Lung (tissue), 12 donors: ENCODE data around the gene LRP2. TPM values are rescaled to one million over a fixed set of nuclear protein-coding genes. Genes with fewer than 3 reads are reported as not detected.
A peak's percentile ranks its signal among the peaks of the same experiment; 100 is the strongest.

Experiments
- ATAC-seq: fragments of 200-7000 bp; cut with Tn5 transposase; one replicate; pipeline ENCODE4 v1.9.1; 2020; ENCODE audit warnings: moderate number of reproducible peaks; ENCODE audit not compliant: insufficient read depth, low FRiP score
- DNase-seq, 3 donors: peaks; one replicate each; pipeline ENCODE4 v3.0.0-alpha.2; 2013 to 2017
- H3K27ac ChIP-seq, 2 donors: one replicate each; pipeline ENCODE4 v1.5.1; 2013; ENCODE audit warnings: mild to moderate bottlenecking in 2 of 2, moderate library complexity in 2 of 2, control low read depth in 1 of 2, inconsistent platforms in 1 of 2, low read depth in 1 of 2, low read length in 1 of 2
- H3K27me3 ChIP-seq, 3 donors: one replicate each; pipeline ENCODE4 v1.5.1; 2013; ENCODE audit warnings: low read length in 2 of 3; ENCODE audit not compliant: control insufficient read depth in 3 of 3, insufficient read depth in 3 of 3
- H3K36me3 ChIP-seq, 4 donors: one replicate each; pipeline ENCODE4 v1.5.1; 2013; ENCODE audit warnings: low read length in 4 of 4, mild to moderate bottlenecking in 1 of 4, moderate library complexity in 1 of 4; ENCODE audit not compliant: control insufficient read depth in 4 of 4, insufficient read depth in 4 of 4
- H3K4me1 ChIP-seq, 5 donors: one replicate each; pipeline ENCODE4 v1.5.1; 2013; ENCODE audit warnings: low read length in 5 of 5, mild to moderate bottlenecking in 2 of 5, moderate library complexity in 1 of 5; ENCODE audit not compliant: control insufficient read depth in 5 of 5, insufficient read depth in 5 of 5
- H3K4me3 ChIP-seq: one replicate; pipeline ENCODE4 v1.5.1; 2013; ENCODE audit warnings: mild to moderate bottlenecking, control low read depth, moderate library complexity
- H3K9ac ChIP-seq, 2 donors: one replicate each; pipeline ENCODE4 v1.5.1; 2013; ENCODE audit warnings: low read length in 2 of 2, control low read depth in 1 of 2; ENCODE audit not compliant: insufficient read depth in 1 of 2
- H3K9me3 ChIP-seq, 4 donors: one replicate each; pipeline ENCODE4 v1.5.1; 2013; ENCODE audit warnings: low read length in 3 of 4, mild to moderate bottlenecking in 1 of 4, moderate library complexity in 1 of 4; ENCODE audit not compliant: control insufficient read depth in 4 of 4, insufficient read depth in 3 of 4
- WGBS, 2 donors: extraction: QIAGEN DNeasy Blood & Tissue Kit; methylation state at CpG; one replicate each; pipeline ENCODE4 v1.1.7; 2013; 5-methylcytosine and 5-hydroxymethylcytosine counted together
- polyA plus RNA-seq, 2 donors: library from polyadenylated mRNA; stranded (reverse); fragments of 200-250 nt; gene quantifications; one replicate each; pipeline ENCODE4 v1.2.1, GENCODE V29; 2013
- total RNA-seq, 2 donors: library from RNA; depleted of rRNA in 1 of 2; stranded (reverse); fragments of >200 nt in 1 of 2; gene quantifications; one replicate each; pipeline ENCODE4 v1.2.1, GENCODE V29; 2014 to 2021
- TF ChIP-seq, protein P1 (sequence below): IDR thresholded peaks from 2 replicates; pipeline ENCODE4 v1.5.1; 2012; ENCODE audit warnings: mild to moderate bottlenecking; ENCODE audit errors: control extremely low read depth, extremely low read depth
- donor health status: control.
- donor health status: control.
- donor health status: Bipolar disorder and iron deficiency.
- donor health status: healthy.
- donor health status: DM: yes; HTN: yes; CAD: no.

The LRP2 gene
- total and polyA plus RNA-seq, 4 donors: 2.4 to 39.5 (median 15.8) TPM

DNA sequence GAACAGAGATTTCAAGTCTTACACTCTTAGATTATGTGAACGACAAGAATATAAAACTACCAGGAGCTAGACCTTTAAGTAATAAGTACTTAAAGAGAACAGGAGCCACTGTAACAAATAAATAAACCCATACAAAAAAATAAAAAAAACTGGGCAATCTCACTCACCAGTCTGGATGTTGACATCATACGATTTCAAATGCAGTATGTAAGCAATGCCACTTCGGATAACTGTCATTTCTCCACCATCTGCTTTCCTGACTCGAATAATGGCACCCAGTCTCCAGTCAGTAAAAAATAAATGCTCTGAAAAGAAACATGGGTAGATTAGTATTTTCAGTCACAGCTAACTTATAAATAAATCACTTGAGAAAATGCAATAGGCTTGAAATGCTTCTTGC lies 115.1 kb downstream of the LRP2 start:
- no peaks in the 10 kb centered on the region for H3K9me3 ChIP-seq
- no peaks in the 10 kb centered on the region for H3K36me3 ChIP-seq
- H3K4me1 ChIP-seq: no peaks in the 10 kb centered on the region
- WGBS, 2 donors: 86 to 91% methylated on average over 4 of the region's 4 CpGs
- DNase-seq (no peak), ATAC-seq (no peak)
- H3K4me3 ChIP-seq: no peak overlapping the region
- no peak overlapping the region for H3K9ac ChIP-seq
- no peak overlapping the region for H3K27ac ChIP-seq
- TF ChIP-seq, protein P1, sequence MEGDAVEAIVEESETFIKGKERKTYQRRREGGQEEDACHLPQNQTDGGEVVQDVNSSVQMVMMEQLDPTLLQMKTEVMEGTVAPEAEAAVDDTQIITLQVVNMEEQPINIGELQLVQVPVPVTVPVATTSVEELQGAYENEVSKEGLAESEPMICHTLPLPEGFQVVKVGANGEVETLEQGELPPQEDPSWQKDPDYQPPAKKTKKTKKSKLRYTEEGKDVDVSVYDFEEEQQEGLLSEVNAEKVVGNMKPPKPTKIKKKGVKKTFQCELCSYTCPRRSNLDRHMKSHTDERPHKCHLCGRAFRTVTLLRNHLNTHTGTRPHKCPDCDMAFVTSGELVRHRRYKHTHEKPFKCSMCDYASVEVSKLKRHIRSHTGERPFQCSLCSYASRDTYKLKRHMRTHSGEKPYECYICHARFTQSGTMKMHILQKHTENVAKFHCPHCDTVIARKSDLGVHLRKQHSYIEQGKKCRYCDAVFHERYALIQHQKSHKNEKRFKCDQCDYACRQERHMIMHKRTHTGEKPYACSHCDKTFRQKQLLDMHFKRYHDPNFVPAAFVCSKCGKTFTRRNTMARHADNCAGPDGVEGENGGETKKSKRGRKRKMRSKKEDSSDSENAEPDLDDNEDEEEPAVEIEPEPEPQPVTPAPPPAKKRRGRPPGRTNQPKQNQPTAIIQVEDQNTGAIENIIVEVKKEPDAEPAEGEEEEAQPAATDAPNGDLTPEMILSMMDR: no peak
- no peaks in the 10 kb centered on the region for H3K27me3 ChIP-seq

- Histone ChIP-seq H3K9me3 (no peaks in the 10 kb centered on the region), H3K36me3 (no peaks in the 10 kb centered on the region), H3K4me3 (no peak overlapping the region), H3K4me1 (no peaks in the 10 kb centered on the region), H3K9ac (no peak overlapping the region), H3K27ac (no peak overlapping the region), H3K27me3 (no peaks in the 10 kb centered on the region)
- ATAC-seq: no peak
- WGBS, 2 donors: 79 to 81% methylated on average over 1 of the region's 1 CpG
- TF ChIP-seq, protein P1: no peak
- no peak for DNase-seq
Observed at GRCh38 chr2:169240405-169240804, 121.9 kb downstream of the LRP2 start.

DNA sequence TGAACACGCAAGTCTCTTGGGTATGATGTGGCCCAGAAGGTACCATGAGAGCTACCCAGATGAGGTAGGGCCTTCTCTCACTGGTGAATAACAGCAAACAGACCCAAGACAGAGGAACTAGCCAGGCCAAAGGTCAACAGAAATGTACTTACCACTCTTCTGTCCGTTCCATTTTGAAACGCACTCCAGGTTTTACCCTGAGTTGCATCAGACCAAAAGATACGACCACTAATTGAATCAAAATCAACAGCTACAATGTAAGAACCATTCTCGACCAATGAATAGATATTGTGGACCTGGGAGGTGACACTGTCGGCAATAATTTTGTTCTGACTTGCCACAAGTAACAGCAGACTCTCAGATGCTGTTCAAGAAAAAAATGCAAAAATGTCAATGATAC lies 124.4 kb downstream of the LRP2 start:
- H3K4me3 ChIP-seq: no peak overlapping the region
- no peak for DNase-seq
- TF ChIP-seq, protein P1: no peak
- no peak overlapping the region for H3K9ac ChIP-seq
- H3K9me3 ChIP-seq: no peaks in the 10 kb centered on the region
- no peak for ATAC-seq
- no peaks in the 10 kb centered on the region for H3K27me3 ChIP-seq
- no peaks in the 10 kb centered on the region for H3K4me1 ChIP-seq
- WGBS, 2 donors: 86 to 92% methylated on average over 6 of the region's 6 CpGs
- no peaks in the 10 kb centered on the region for H3K36me3 ChIP-seq
- H3K27ac ChIP-seq: no peak overlapping the region

GRCh38 chr2:169237286-169237685 lies 125.0 kb downstream of the LRP2 start:
- H3K4me3 ChIP-seq: no peak overlapping the region
- DNase-seq (peak in 2 of 3 donors; percentile 15 to 41), ATAC-seq (no peak)
- H3K27me3 ChIP-seq: no peaks in the 10 kb centered on the region
- no peak overlapping the region for H3K9ac ChIP-seq
- no peaks in the 10 kb centered on the region for H3K4me1 ChIP-seq
- TF ChIP-seq, protein P1: no peak
- 31 to 55% methylated on average over 2 of the region's 2 CpGs for WGBS, 2 donors
- no peak overlapping the region for H3K27ac ChIP-seq
- H3K9me3 ChIP-seq: no peaks in the 10 kb centered on the region
- H3K36me3 ChIP-seq: no peaks in the 10 kb centered on the region
